Right lobe of liver (tissue), 6 donors: ENCODE measurements around the gene ADGRD2. TPM values are rescaled to one million over a fixed set of nuclear protein-coding genes. Genes with fewer than 3 reads are reported as not detected.

Source experiments
- ATAC-seq, 4 donors: fragments of 200-7000 bp; cut with Tn5 transposase; one replicate each; pipeline ENCODE4 v1.9.1; 2020; ENCODE audit warnings: mild to moderate bottlenecking in 4 of 4, moderate library complexity in 4 of 4
- DNase-seq, 3 donors: peaks; one replicate each; pipeline ENCODE4 v3.0.0-alpha.2; 2020
- H3K27ac ChIP-seq, 3 donors: fragments of 200-600 bp; one replicate each; pipeline ENCODE4 v1.8.0; 2022
- H3K27me3 ChIP-seq, 2 donors: fragments of 200-600 bp; one replicate each; pipeline ENCODE4 v1.8.0; 2022
- H3K36me3 ChIP-seq, 4 donors: fragments of 200-600 bp; sonication (generic) in 1 of 4; one replicate each; pipeline versions ENCODE4 v1.5.1 to v1.8.0; 2017 to 2022; ENCODE audit warnings: control low read depth in 1 of 4
- H3K4me1 ChIP-seq, 4 donors: fragments of 200-600 bp; sonication (generic) in 1 of 4; one replicate each; pipeline versions ENCODE4 v1.5.1 to v1.8.0; 2017 to 2022; ENCODE audit warnings: control low read depth in 1 of 4
- H3K4me3 ChIP-seq, 3 donors: fragments of 200-600 bp; one replicate each; pipeline ENCODE4 v1.8.0; 2022
- H3K9me3 ChIP-seq, 4 donors: fragments of 200-600 bp; sonication (generic) in 1 of 4; one replicate each; pipeline versions ENCODE4 v1.5.1 to v1.8.0; 2017 to 2022; ENCODE audit warnings: control low read depth in 1 of 4
- POLR2A ChIP-seq: fragments of 450-650 bp; IDR thresholded peaks from one replicate; pipeline ENCODE4 v1.6.1; 2017; ENCODE audit warnings: antibody characterized with exemption, mild to moderate bottlenecking
- WGBS: methylation state at CpG from one replicate; pipeline ENCODE4 v1.1.6; 2018; ENCODE audit warnings: low coverage, low lambda C conversion rate; ENCODE audit not compliant: insufficient coverage; ENCODE audit errors: missing lambda C conversion rate; 5-methylcytosine and 5-hydroxymethylcytosine counted together
- intact Hi-C, 2 donors: fragments of 100-400 bp; cut with DNase I; formaldehyde crosslinking; loops; one replicate each; pipeline versions ENCODE4 v1.11.2 to v1.14.1; 2022
- total RNA-seq, 6 experiments: library from RNA; depleted of rRNA in 2 of 6; stranded (reverse); fragments of >200 nt in 2 of 6; fragmentation: NEBNext Ultra II Directional in 3 of 6; extraction: Animal tissue kit (Norgen Biotek cat#: 25700) in 3 of 6; gene quantifications; one replicate each; pipeline versions ENCODE4 v1.1.0 to v1.2.4, GENCODE V29; 2016 to 2023
- TF ChIP-seq, protein P1 (sequence below), 4 donors: fragments of 200-600 bp in 3 of 4; fragments of 450-650 bp in 1 of 4; IDR thresholded peaks; one replicate each; pipeline versions ENCODE4 v1.5.1 to v1.8.0; 2016 to 2022; ENCODE audit warnings: antibody characterized with exemption in 4 of 4, mild to moderate bottlenecking in 2 of 4
- donor health status: DM: no; HTN: yes; CAD: no.
- donor health status: DM: no; HTN: no; CAD: no.
- donor health status: DM: no; HTN: no; CAD: no.
- donor health status: DM: no; HTN: yes; CAD: no.
- donor health status: DM: no; HTN: yes; CAD: no.

Gene ADGRD2
- total RNA-seq, 6 experiments from 2014 or later: not detected

DNA sequence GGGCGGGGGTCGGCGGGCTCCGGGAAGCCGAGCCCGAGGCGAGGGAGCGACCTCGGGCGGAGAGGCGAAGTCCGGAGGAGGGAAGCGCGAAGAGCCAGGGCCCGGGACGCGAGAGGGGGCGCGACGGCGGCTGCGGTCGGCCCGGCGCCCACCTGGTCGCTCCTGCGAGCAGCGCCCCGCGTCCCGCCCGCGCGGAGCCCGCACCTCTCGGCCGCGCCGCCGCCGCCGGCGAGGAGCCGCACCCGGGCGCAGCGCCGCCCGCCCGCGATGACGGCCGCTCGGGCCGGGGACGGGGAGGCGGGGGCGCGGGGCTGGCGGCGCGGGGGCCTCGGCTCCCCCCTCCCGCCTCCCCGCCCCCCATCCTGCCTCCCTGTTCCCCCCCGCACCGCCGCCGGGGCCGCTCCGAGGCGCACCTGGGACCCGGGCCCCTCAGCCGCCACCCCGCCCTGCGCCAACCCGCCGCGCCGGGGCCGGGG is 54.3 kb downstream of the ADGRD2 start:
- no peak for TF ChIP-seq POLR2A
- TF ChIP-seq, protein P1, sequence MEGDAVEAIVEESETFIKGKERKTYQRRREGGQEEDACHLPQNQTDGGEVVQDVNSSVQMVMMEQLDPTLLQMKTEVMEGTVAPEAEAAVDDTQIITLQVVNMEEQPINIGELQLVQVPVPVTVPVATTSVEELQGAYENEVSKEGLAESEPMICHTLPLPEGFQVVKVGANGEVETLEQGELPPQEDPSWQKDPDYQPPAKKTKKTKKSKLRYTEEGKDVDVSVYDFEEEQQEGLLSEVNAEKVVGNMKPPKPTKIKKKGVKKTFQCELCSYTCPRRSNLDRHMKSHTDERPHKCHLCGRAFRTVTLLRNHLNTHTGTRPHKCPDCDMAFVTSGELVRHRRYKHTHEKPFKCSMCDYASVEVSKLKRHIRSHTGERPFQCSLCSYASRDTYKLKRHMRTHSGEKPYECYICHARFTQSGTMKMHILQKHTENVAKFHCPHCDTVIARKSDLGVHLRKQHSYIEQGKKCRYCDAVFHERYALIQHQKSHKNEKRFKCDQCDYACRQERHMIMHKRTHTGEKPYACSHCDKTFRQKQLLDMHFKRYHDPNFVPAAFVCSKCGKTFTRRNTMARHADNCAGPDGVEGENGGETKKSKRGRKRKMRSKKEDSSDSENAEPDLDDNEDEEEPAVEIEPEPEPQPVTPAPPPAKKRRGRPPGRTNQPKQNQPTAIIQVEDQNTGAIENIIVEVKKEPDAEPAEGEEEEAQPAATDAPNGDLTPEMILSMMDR (IDR thresholded peaks at IDR 0.05): no peak
- 4% methylated on average over 5 of the region's 81 CpGs for WGBS
- H3K27me3 ChIP-seq: peaks cover 0 to 19% of the 10 kb centered on the region in 2 donors
- H3K9me3 ChIP-seq: no peaks in the 10 kb centered on the region
- no peak overlapping the region for H3K27ac ChIP-seq
- H3K4me1 ChIP-seq: peaks cover 0 to 6% (median 2%) of the 10 kb centered on the region in 4 donors
- no peak overlapping the region for H3K4me3 ChIP-seq
- no peaks in the 10 kb centered on the region for H3K36me3 ChIP-seq
- intact Hi-C loops: no loop called here
- ATAC-seq (no peak), DNase-seq (no peak)

DNA sequence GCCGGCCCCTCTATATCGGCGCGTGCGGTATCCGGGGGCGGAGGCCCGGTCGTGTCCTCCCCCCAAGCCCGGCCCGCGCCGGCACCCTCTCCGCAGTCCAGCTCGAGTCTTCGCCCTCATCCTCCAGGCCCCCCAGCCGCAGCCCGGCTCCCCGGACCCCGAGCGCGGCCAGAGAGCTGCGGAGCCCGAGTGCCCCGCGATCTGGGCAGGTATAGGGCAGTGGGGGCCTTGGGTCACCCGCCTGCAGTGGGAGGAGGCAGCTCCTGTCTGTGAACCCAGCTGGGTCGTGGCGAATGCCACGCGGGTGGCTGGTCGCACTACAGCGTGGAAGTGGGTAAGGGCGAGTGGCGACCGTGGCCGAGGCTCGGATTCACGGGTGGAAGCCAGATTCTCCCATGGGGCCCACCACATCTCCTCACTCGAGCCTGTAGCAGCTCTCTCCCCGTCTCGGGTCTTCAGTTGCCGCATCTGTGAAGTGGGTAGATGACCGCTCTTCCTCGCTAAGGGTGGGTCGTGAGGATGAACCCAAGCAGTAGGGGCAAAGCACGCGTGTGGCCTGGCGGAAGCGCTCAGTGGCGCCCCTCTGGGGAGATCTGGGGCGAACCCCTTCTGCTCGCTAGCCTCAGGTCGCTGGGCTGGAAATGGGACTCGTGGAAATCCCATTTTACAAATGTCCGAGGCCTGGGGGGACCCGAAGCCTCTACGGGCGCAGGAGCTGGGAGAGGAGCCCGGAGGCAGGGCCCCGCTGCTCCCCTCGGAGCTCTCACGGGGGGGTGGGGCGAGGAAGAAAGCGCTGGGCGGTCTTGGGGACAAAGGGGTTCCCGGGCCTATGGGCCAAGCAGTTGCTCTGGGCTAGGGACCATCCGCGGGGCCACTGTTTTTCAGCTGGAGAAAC is 55.0 kb downstream of the ADGRD2 start:
- no peak overlapping the region for H3K4me3 ChIP-seq
- no peaks in the 10 kb centered on the region for H3K36me3 ChIP-seq
- peaks cover 0 to 6% (median 2%) of the 10 kb centered on the region in 4 donors for H3K4me1 ChIP-seq
- ATAC-seq (no peak), DNase-seq (no peak)
- TF ChIP-seq, protein P1 (IDR thresholded peaks at IDR 0.05): no peak
- TF ChIP-seq POLR2A: no peak
- intact Hi-C loops: no loop called here
- H3K9me3 ChIP-seq: no peaks in the 10 kb centered on the region
- no peak overlapping the region for H3K27ac ChIP-seq
- H3K27me3 ChIP-seq: peaks cover 0 to 19% of the 10 kb centered on the region in 2 donors
- WGBS: 35% methylated on average over 23 of the region's 69 CpGs

DNA sequence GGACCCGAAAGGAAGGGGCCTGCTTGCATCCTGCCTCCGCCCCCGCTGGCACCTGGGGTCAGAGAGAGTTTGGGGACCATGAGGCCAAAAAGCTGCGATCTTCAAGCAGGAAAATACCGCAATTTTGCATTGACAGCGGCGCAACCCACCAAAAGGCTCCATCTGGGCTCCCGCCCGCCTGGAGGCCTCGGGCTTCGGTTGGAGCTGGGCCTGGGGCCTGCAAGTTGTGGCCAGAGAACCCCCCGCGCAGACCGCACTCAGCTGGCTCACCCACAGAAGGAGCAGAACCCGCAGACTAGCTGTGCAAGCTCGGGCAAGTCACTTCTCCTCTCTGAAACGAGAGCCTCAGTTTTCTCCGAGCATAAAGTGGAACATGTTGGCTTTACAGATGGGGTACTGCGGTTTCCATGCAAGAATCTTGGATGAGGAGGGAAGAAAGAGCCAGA is 55.7 kb downstream of the ADGRD2 start:
- H3K4me3 ChIP-seq: no peak overlapping the region
- intact Hi-C loops: no loop called here
- no peaks in the 10 kb centered on the region for H3K36me3 ChIP-seq
- DNase-seq (no peak), ATAC-seq (no peak)
- H3K27ac ChIP-seq: no peak overlapping the region
- H3K9me3 ChIP-seq: no peaks in the 10 kb centered on the region
- WGBS: 90% methylated on average over 2 of the region's 19 CpGs
- no peak for TF ChIP-seq POLR2A
- TF ChIP-seq, protein P1 (IDR thresholded peaks at IDR 0.05): no peak
- peaks cover 0 to 19% of the 10 kb centered on the region in 2 donors for H3K27me3 ChIP-seq
- H3K4me1 ChIP-seq: peaks cover 0 to 11% (median 4%) of the 10 kb centered on the region in 4 donors

DNA sequence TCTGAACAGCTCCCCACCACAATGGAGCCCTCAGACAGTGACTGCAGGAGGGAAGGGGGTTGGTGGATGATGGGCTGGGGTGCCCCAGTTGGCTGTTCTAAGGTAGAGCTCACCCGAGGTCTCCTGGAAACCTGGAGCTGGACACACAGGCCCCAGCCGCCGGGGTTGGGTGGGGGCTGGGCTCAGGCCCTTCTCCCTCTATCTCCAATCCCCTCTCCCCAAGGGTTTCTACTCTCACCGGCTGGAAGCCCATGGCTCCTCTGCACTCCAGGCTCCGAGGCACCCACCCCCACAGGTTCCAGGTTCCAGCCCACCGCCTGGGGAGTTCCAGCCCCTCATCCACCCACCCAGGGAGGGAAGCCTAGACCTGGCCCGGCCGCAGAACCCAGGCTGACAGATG is 56.2 kb downstream of the ADGRD2 start:
- no peak overlapping the region for H3K4me3 ChIP-seq
- WGBS: 93% methylated on average over 2 of the region's 8 CpGs
- ATAC-seq (no peak), DNase-seq (no peak)
- H3K4me1 ChIP-seq: peaks cover 0 to 15% (median 7%) of the 10 kb centered on the region in 4 donors
- H3K27ac ChIP-seq: no peak overlapping the region
- H3K36me3 ChIP-seq: no peaks in the 10 kb centered on the region
- H3K27me3 ChIP-seq: peaks cover 0 to 19% of the 10 kb centered on the region in 2 donors
- no peaks in the 10 kb centered on the region for H3K9me3 ChIP-seq
- no peak for TF ChIP-seq POLR2A
- TF ChIP-seq, protein P1 (IDR thresholded peaks at IDR 0.05): no peak
- intact Hi-C loops: no loop called here
